Mesenchymal stem cell (in vitro differentiated cells and primary cell): Measurements from ENCODE around the gene LRP1B.

Experiments used
- DNase-seq: peaks from one replicate; pipeline ENCODE4 v3.0.0-alpha.2; 2013
- H2AFZ ChIP-seq: one replicate; pipeline ENCODE4 v1.6.1; 2013; ENCODE audit warnings: low read depth, mild to moderate bottlenecking, control low read depth, inconsistent platforms, low read length, moderate library complexity
- H2AK5ac ChIP-seq: 2 replicates; pipeline ENCODE4 v1.6.1; 2013; ENCODE audit warnings: low read length, moderate library complexity, mild to moderate bottlenecking, inconsistent platforms; ENCODE audit not compliant: severe bottlenecking
- H2BK120ac ChIP-seq: one replicate; pipeline ENCODE4 v1.6.1; 2013; ENCODE audit warnings: low read depth, mild to moderate bottlenecking, inconsistent platforms, low read length, moderate library complexity
- H2BK12ac ChIP-seq, 2 experiments: one replicate each; pipeline ENCODE4 v1.6.1; 2013; ENCODE audit warnings: inconsistent platforms in 2 of 2, low read length in 2 of 2, mild to moderate bottlenecking in 2 of 2, moderate library complexity in 2 of 2, control low read depth in 1 of 2
- H2BK15ac ChIP-seq: one replicate; pipeline ENCODE4 v1.6.1; 2013; ENCODE audit warnings: mild to moderate bottlenecking, low read depth, inconsistent platforms; ENCODE audit not compliant: poor library complexity, severe bottlenecking
- H2BK5ac ChIP-seq: 2 replicates; pipeline ENCODE4 v1.6.1; 2013; ENCODE audit warnings: low read depth, mild to moderate bottlenecking, low read length, control low read depth, inconsistent platforms; ENCODE audit not compliant: poor library complexity, severe bottlenecking
- H3K14ac ChIP-seq, 2 experiments: one replicate each; pipeline ENCODE4 v1.6.1; 2013; ENCODE audit warnings: inconsistent platforms in 2 of 2, low read length in 2 of 2, control low read depth in 1 of 2, mild to moderate bottlenecking in 1 of 2, moderate library complexity in 1 of 2
- H3K18ac ChIP-seq, 2 experiments: one replicate each; pipeline ENCODE4 v1.6.1; 2013; ENCODE audit warnings: inconsistent platforms in 2 of 2, low read length in 2 of 2, control low read depth in 1 of 2, low read depth in 1 of 2, mild to moderate bottlenecking in 1 of 2
- H3K23ac ChIP-seq, 2 experiments: one replicate each; pipeline ENCODE4 v1.6.1; 2013; ENCODE audit warnings: inconsistent platforms in 2 of 2, low read length in 2 of 2, mild to moderate bottlenecking in 2 of 2, moderate library complexity in 2 of 2, control low read depth in 1 of 2
- H3K27ac ChIP-seq: 2 replicates; pipeline ENCODE4 v1.5.1; 2013; ENCODE audit warnings: mild to moderate bottlenecking, moderate library complexity, low read length, control low read depth, inconsistent platforms; ENCODE audit not compliant: poor library complexity, severe bottlenecking
- H3K27me3 ChIP-seq, 2 experiments: 2 replicates each; pipeline versions ENCODE4 v1.6.1 to v1.7.0; 2013; ENCODE audit warnings: low read length in 2 of 2, mild to moderate bottlenecking in 2 of 2, moderate library complexity in 2 of 2, control low read depth in 1 of 2, inconsistent platforms in 1 of 2; ENCODE audit not compliant: control insufficient read depth in 1 of 2, insufficient read depth in 1 of 2
- H3K36me3 ChIP-seq, 2 experiments: 2 replicates each; pipeline versions ENCODE4 v1.6.1 to v1.7.0; 2013; ENCODE audit warnings: low read length in 2 of 2, control low read depth in 1 of 2, inconsistent platforms in 1 of 2, low read depth in 1 of 2, mild to moderate bottlenecking in 1 of 2; ENCODE audit not compliant: insufficient read depth in 2 of 2, control insufficient read depth in 1 of 2
- H3K4ac ChIP-seq, 2 experiments: one replicate each; pipeline ENCODE4 v1.6.1; 2013; ENCODE audit warnings: inconsistent platforms in 2 of 2, low read length in 2 of 2, mild to moderate bottlenecking in 2 of 2, moderate library complexity in 2 of 2, control low read depth in 1 of 2, low read depth in 1 of 2
- H3K4me1 ChIP-seq: 2 replicates; pipeline ENCODE4 v1.6.1; 2013; ENCODE audit warnings: low read depth, low read length, control low read depth; ENCODE audit not compliant: control insufficient read depth, insufficient read depth
- H3K4me2 ChIP-seq: 2 replicates; pipeline ENCODE4 v1.6.1; 2013; ENCODE audit warnings: low read length, mild to moderate bottlenecking, inconsistent platforms; ENCODE audit not compliant: poor library complexity, severe bottlenecking
- H3K4me3 ChIP-seq, 2 experiments: 2 replicates each; pipeline versions ENCODE4 v1.5.1 to v1.7.0; 2013; ENCODE audit warnings: low read length in 2 of 2, mild to moderate bottlenecking in 2 of 2, control low read depth in 1 of 2, low read depth in 1 of 2; ENCODE audit not compliant: insufficient read depth in 1 of 2
- H3K79me1 ChIP-seq: replicated peaks from 2 replicates; pipeline ENCODE4 v1.6.1; 2013; ENCODE audit warnings: mild to moderate bottlenecking, control low read depth, low read length, inconsistent platforms; ENCODE audit not compliant: poor library complexity, severe bottlenecking
- H3K9ac ChIP-seq: 2 replicates; pipeline ENCODE4 v1.7.0; 2013; ENCODE audit warnings: mild to moderate bottlenecking, low read length, moderate library complexity
- H3K9me3 ChIP-seq: 2 replicates; pipeline ENCODE4 v1.7.0; 2013; ENCODE audit warnings: mild to moderate bottlenecking, low read length; ENCODE audit not compliant: control insufficient read depth
- H4K8ac ChIP-seq: one replicate; pipeline ENCODE4 v1.6.1; 2013; ENCODE audit warnings: inconsistent platforms, mild to moderate bottlenecking, low read length, moderate library complexity
- H4K91ac ChIP-seq: one replicate; pipeline ENCODE4 v1.6.1; 2013; ENCODE audit warnings: mild to moderate bottlenecking, low read length, inconsistent platforms
- WGBS: methylation state at CpG from one replicate; pipeline ENCODE4 v1.1.7; 2013; ENCODE audit warnings: mixed read lengths; 5-methylcytosine and 5-hydroxymethylcytosine counted together

The LRP1B gene

GRCh38 chr2:140988597-140988996 lies 1142.2 kb downstream of the LRP1B start:
- H3K18ac ChIP-seq = no peak overlapping the region
- H2BK120ac ChIP-seq = no peak overlapping the region
- H3K4ac ChIP-seq = no peak overlapping the region
- no peaks in the 10 kb centered on the region for H3K36me3 ChIP-seq
- H3K4me3 ChIP-seq = no peak overlapping the region
- no peaks in the 10 kb centered on the region for H3K27me3 ChIP-seq
- no peak overlapping the region for H2BK15ac ChIP-seq
- H3K27ac ChIP-seq = no peak overlapping the region
- H4K91ac ChIP-seq = no peak overlapping the region
- DNase-seq = no peak
- H3K23ac ChIP-seq = no peak overlapping the region
- H3K79me1 ChIP-seq = no peaks in the 10 kb centered on the region
- no peak overlapping the region for H3K9ac ChIP-seq
- H2BK5ac ChIP-seq = no peak overlapping the region
- no peak overlapping the region for H3K4me2 ChIP-seq
- no peak overlapping the region for H2AFZ ChIP-seq
- H3K14ac ChIP-seq = no peak overlapping the region
- H3K9me3 ChIP-seq = no peaks in the 10 kb centered on the region
- H3K4me1 ChIP-seq = peaks cover 2% of the 10 kb centered on the region
- H4K8ac ChIP-seq = no peak overlapping the region
- H2BK12ac ChIP-seq = no peak overlapping the region
- no peak overlapping the region for H2AK5ac ChIP-seq

GRCh38 chr2:140986456-140986855 lies 1144.4 kb downstream of the LRP1B start:
- H2BK15ac ChIP-seq = no peak overlapping the region
- no peak overlapping the region for H2BK5ac ChIP-seq
- peaks cover 2% of the 10 kb centered on the region for H3K4me1 ChIP-seq
- H2BK120ac ChIP-seq = no peak overlapping the region
- H3K4me2 ChIP-seq = no peak overlapping the region
- H3K27ac ChIP-seq = no peak overlapping the region
- no peak overlapping the region for H3K9ac ChIP-seq
- H2AFZ ChIP-seq = no peak overlapping the region
- no peak for DNase-seq
- no peaks in the 10 kb centered on the region for H3K9me3 ChIP-seq
- H4K8ac ChIP-seq = no peak overlapping the region
- no peaks in the 10 kb centered on the region for H3K79me1 ChIP-seq
- no peak overlapping the region for H3K4me3 ChIP-seq
- no peak overlapping the region for H2BK12ac ChIP-seq
- no peaks in the 10 kb centered on the region for H3K36me3 ChIP-seq
- H3K27me3 ChIP-seq = no peaks in the 10 kb centered on the region
- no peak overlapping the region for H2AK5ac ChIP-seq
- H4K91ac ChIP-seq = no peak overlapping the region
- no CpG with 5 or more reads among the region's 1 CpG for WGBS
- no peak overlapping the region for H3K23ac ChIP-seq
- no peak overlapping the region for H3K14ac ChIP-seq
- H3K4ac ChIP-seq = no peak overlapping the region
- no peak overlapping the region for H3K18ac ChIP-seq

GRCh38 chr2:140975237-140975636 lies 1155.6 kb downstream of the LRP1B start:
- H2AFZ ChIP-seq = no peak overlapping the region
- no peaks in the 10 kb centered on the region for H3K4me1 ChIP-seq
- H3K9me3 ChIP-seq = no peaks in the 10 kb centered on the region
- H3K23ac ChIP-seq = no peak overlapping the region
- no peak overlapping the region for H3K14ac ChIP-seq
- no peak overlapping the region for H2BK15ac ChIP-seq
- no peak overlapping the region for H4K8ac ChIP-seq
- H3K79me1 ChIP-seq = no peaks in the 10 kb centered on the region
- H3K36me3 ChIP-seq = no peaks in the 10 kb centered on the region
- peak; percentile 70 for DNase-seq
- H3K4me3 ChIP-seq = no peak overlapping the region
- H2BK120ac ChIP-seq = no peak overlapping the region
- H2BK5ac ChIP-seq = no peak overlapping the region
- H3K4ac ChIP-seq = no peak overlapping the region
- no peak overlapping the region for H3K27ac ChIP-seq
- no peak overlapping the region for H4K91ac ChIP-seq
- H3K9ac ChIP-seq = no peak overlapping the region
- no peaks in the 10 kb centered on the region for H3K27me3 ChIP-seq
- no peak overlapping the region for H3K18ac ChIP-seq
- H2BK12ac ChIP-seq = no peak overlapping the region
- no peak overlapping the region for H3K4me2 ChIP-seq
- H2AK5ac ChIP-seq = no peak overlapping the region

GRCh38 chr2:140972724-140973123 lies 1158.1 kb downstream of the LRP1B start:
- H3K9me3 ChIP-seq = no peaks in the 10 kb centered on the region
- no peaks in the 10 kb centered on the region for H3K79me1 ChIP-seq
- DNase-seq = no peak
- H2AFZ ChIP-seq = no peak overlapping the region
- no peak overlapping the region for H3K4me2 ChIP-seq
- no peak overlapping the region for H2BK120ac ChIP-seq
- no peak overlapping the region for H3K4me3 ChIP-seq
- H2BK12ac ChIP-seq = no peak overlapping the region
- H3K36me3 ChIP-seq = no peaks in the 10 kb centered on the region
- H3K9ac ChIP-seq = no peak overlapping the region
- no peak overlapping the region for H3K27ac ChIP-seq
- H2BK5ac ChIP-seq = no peak overlapping the region
- H2AK5ac ChIP-seq = no peak overlapping the region
- no peak overlapping the region for H3K4ac ChIP-seq
- no peak overlapping the region for H4K91ac ChIP-seq
- H3K23ac ChIP-seq = no peak overlapping the region
- WGBS = 86% methylated on average over 1 of the region's 1 CpG
- H3K14ac ChIP-seq = no peak overlapping the region
- no peak overlapping the region for H2BK15ac ChIP-seq
- H4K8ac ChIP-seq = no peak overlapping the region
- H3K4me1 ChIP-seq = no peaks in the 10 kb centered on the region
- H3K18ac ChIP-seq = no peak overlapping the region
- no peaks in the 10 kb centered on the region for H3K27me3 ChIP-seq
